B cell (primary cell): ENCODE measurements around the gene SPOCK1. TPM values are rescaled to one million over a fixed set of nuclear protein-coding genes. Genes with fewer than 3 reads are reported as not detected.

Experiments
- ATAC-seq: fragments of 200-7000 bp; cut with Tn5 transposase; one replicate; pipeline ENCODE4 v1.10.0; 2021; ENCODE audit warnings: low read depth, mild to moderate bottlenecking, moderate number of reproducible peaks, moderate library complexity
- CTCF ChIA-PET: fragments of 350-600 bp; sonication (Branson Sonifier 250); formaldehyde crosslinking; loops from one replicate; lab custom pipeline; 2021; ENCODE audit warnings: antibody characterized with exemption, inconsistent platforms; lab: Charles Lee
- POLR2A ChIA-PET: fragments of 350-600 bp; sonication (Branson Sonifier 250); formaldehyde crosslinking; loops from one replicate; lab custom pipeline; 2021; ENCODE audit warnings: antibody characterized with exemption; lab: Charles Lee
- DNase-seq: peaks from one replicate; pipeline ENCODE4 v3.0.0; 2013
- H2AFZ ChIP-seq: 2 replicates; pipeline ENCODE4 v1.6.1; 2012; ENCODE audit warnings: mild to moderate bottlenecking, low read depth, low read length; ENCODE audit not compliant: insufficient read depth, poor library complexity, severe bottlenecking
- H3K27ac ChIP-seq, 2 donors: 1 replicate in 1 of 2; 2 replicates in 1 of 2; pipeline ENCODE4 v1.5.1; 2012 to 2013; ENCODE audit warnings: low read length in 2 of 2, mild to moderate bottlenecking in 2 of 2, moderate library complexity in 1 of 2
- H3K27me3 ChIP-seq, 4 experiments: fragments of 200-600 bp in 1 of 4; sonication (generic) in 1 of 4; replicated peaks in 1 of 4; 1 replicate in 2 of 4; 2 replicates in 2 of 4; pipeline versions ENCODE4 v1.6.1 to v1.7.0; 2013 to 2016; ENCODE audit warnings: low read length in 3 of 4, mild to moderate bottlenecking in 2 of 4, mixed read lengths in 1 of 4, moderate library complexity in 1 of 4; ENCODE audit not compliant: insufficient read depth in 4 of 4, control insufficient read depth in 3 of 4; ENCODE audit errors: control extremely low read depth in 1 of 4
- H3K36me3 ChIP-seq, 2 experiments: replicated peaks in 1 of 2; 1 replicate in 1 of 2; 2 replicates in 1 of 2; pipeline versions ENCODE4 v1.6.1 to v1.7.1; 2013; ENCODE audit warnings: low read length in 1 of 2; ENCODE audit not compliant: insufficient read depth in 2 of 2, control insufficient read depth in 1 of 2; ENCODE audit errors: control extremely low read depth in 1 of 2, extremely low read depth in 1 of 2
- H3K4me1 ChIP-seq, 2 donors: fragments of 200-600 bp in 1 of 2; sonication (generic) in 1 of 2; 1 replicate in 1 of 2; 2 replicates in 1 of 2; pipeline versions ENCODE4 v1.5.1 to v1.6.1; 2013 to 2017; ENCODE audit warnings: low read length in 2 of 2; ENCODE audit not compliant: control insufficient read depth in 2 of 2, insufficient read depth in 2 of 2
- H3K4me2 ChIP-seq: replicated peaks from 2 replicates; pipeline ENCODE3; 2012; ENCODE audit warnings: mild to moderate bottlenecking, low read depth, low read length; ENCODE audit not compliant: poor library complexity, severe bottlenecking
- H3K4me3 ChIP-seq, 5 experiments: fragments of 200-600 bp in 1 of 5; sonication (generic) in 1 of 5; 1 replicate in 3 of 5; 2 replicates in 2 of 5; pipeline versions ENCODE4 v1.5.1 to v1.7.0; 2011 to 2016; ENCODE audit warnings: low read length in 4 of 5, mild to moderate bottlenecking in 4 of 5, low read depth in 2 of 5, control low read depth in 1 of 5, moderate library complexity in 1 of 5; ENCODE audit not compliant: insufficient read depth in 1 of 5; ENCODE audit errors: control extremely low read depth in 1 of 5, extremely low read depth in 1 of 5
- H3K79me2 ChIP-seq: fragments of 200-600 bp; sonication (generic); one replicate; pipeline ENCODE4 v1.6.0; 2016; ENCODE audit warnings: low read length; ENCODE audit not compliant: control insufficient read depth, insufficient read depth
- H3K9ac ChIP-seq: fragments of 200-600 bp; sonication (generic); 2 replicates; pipeline ENCODE4 v1.6.1; 2017; ENCODE audit warnings: mild to moderate bottlenecking, low read length, moderate library complexity
- H3K9me3 ChIP-seq, 3 donors: one replicate each; pipeline versions ENCODE4 v1.6.1 to v1.7.1; 2013; ENCODE audit warnings: low read length in 2 of 3; ENCODE audit not compliant: control insufficient read depth in 2 of 3, insufficient read depth in 1 of 3; ENCODE audit errors: control extremely low read depth in 1 of 3
- H4K20me1 ChIP-seq: 2 replicates; pipeline ENCODE4 v1.6.0; 2012; ENCODE audit warnings: mild to moderate bottlenecking, low read length; ENCODE audit not compliant: insufficient read depth, control insufficient read depth, poor library complexity, severe bottlenecking
- H3K27ac Mint-ChIP-seq: one replicate; pipeline ENCODE4 v1.8.0; 2021; ENCODE audit warnings: mixed read lengths
- H3K27me3 Mint-ChIP-seq: one replicate; pipeline ENCODE4 v1.8.0; 2021; ENCODE audit warnings: mixed read lengths
- H3K4me1 Mint-ChIP-seq: one replicate; pipeline ENCODE4 v1.8.0; 2021; ENCODE audit warnings: mixed read lengths
- H3K4me3 Mint-ChIP-seq: one replicate; pipeline ENCODE4 v1.8.0; 2021; ENCODE audit warnings: mixed read lengths
- H3K9me3 Mint-ChIP-seq: one replicate; pipeline ENCODE4 v1.8.0; 2022; ENCODE audit warnings: mixed read lengths; ENCODE audit not compliant: insufficient read depth
- CTCF ChIP-seq: fragments of 200-600 bp; IDR thresholded peaks from one replicate; pipeline ENCODE4 v1.8.0; 2022; ENCODE audit warnings: antibody characterized with exemption, mild to moderate bottlenecking
- EZH2 ChIP-seq: IDR thresholded peaks from 2 replicates; pipeline ENCODE4 v1.6.1; 2012; ENCODE audit warnings: borderline replicate concordance, low read depth, mild to moderate bottlenecking, moderate library complexity, low read length; ENCODE audit not compliant: insufficient read depth, poor library complexity, severe bottlenecking
- WGBS: methylation state at CpG from one replicate; pipeline ENCODE4 v1.1.5; 2013; ENCODE audit warnings: missing lambda C conversion rate; ENCODE audit not compliant: insufficient coverage; 5-methylcytosine and 5-hydroxymethylcytosine counted together
- intact Hi-C: fragments of 100-400 bp; cut with micrococcal nuclease; formaldehyde crosslinking; loops from one replicate; pipeline ENCODE4 v1.10.0; 2022
- polyA plus RNA-seq: library from polyadenylated mRNA; depleted of rRNA; stranded (reverse); fragments of >200 nt; gene quantifications from 2 replicates; pipeline ENCODE4 v1.2.3, GENCODE V29; 2012
- total RNA-seq, 2 donors: library from RNA; stranded (reverse); fragments of 120-200 nt in 1 of 2; gene quantifications; 1 replicate in 1 of 2; 2 replicates in 1 of 2; pipeline versions ENCODE4 v1.2.3 to v1.2.4, GENCODE V29; 2013 to 2022

SPOCK1 gene
- total and polyA plus RNA-seq, 2 donors (not counting 1 experiment from before 2014, with no cell fraction given): not detected

GRCh38 chr5:137215780-137216179 is 283.3 kb downstream of the SPOCK1 start:
- intact Hi-C loops: no loop called here
- Histone ChIP-seq H3K4me1 (no peaks in the 10 kb centered on the region), H3K79me2 (no peaks in the 10 kb centered on the region), H3K27ac (no peak overlapping the region), H2AFZ (no peak overlapping the region), H3K4me3 (no peak overlapping the region), H4K20me1 (no peaks in the 10 kb centered on the region), H3K36me3 (no peaks in the 10 kb centered on the region), H3K9me3 (no peaks in the 10 kb centered on the region), H3K27me3 (no peaks in the 10 kb centered on the region), H3K4me2 (no peak overlapping the region), H3K9ac (no peak overlapping the region)
- Mint-ChIP-seq H3K9me3 (no peaks in the 10 kb centered on the region), H3K27me3 (no peaks in the 10 kb centered on the region), H3K4me3 (no peak overlapping the region), H3K4me1 (no peaks in the 10 kb centered on the region), H3K27ac (no peak overlapping the region)
- 100% methylated on average over 1 of the region's 2 CpGs for WGBS
- ATAC-seq: no peak
- POLR2A ChIA-PET: no interaction called here
- TF ChIP-seq EZH2 (no peak), CTCF (no peak)
- CTCF ChIA-PET: no interaction called here
- no peak for DNase-seq

- intact Hi-C loops: no loop called here
These were observed 283.9 kb downstream of the SPOCK1 start for GRCh38 chr5:137215261-137215660.

More at GRCh38 chr5:137215261-137215660, 283.9 kb downstream of the SPOCK1 start:
- Histone ChIP-seq H4K20me1 (no peaks in the 10 kb centered on the region), H3K4me3 (no peak overlapping the region), H3K79me2 (no peaks in the 10 kb centered on the region), H3K27ac (no peak overlapping the region), H3K4me1 (no peaks in the 10 kb centered on the region), H3K9ac (no peak overlapping the region), H3K4me2 (no peak overlapping the region), H3K36me3 (no peaks in the 10 kb centered on the region), H3K27me3 (no peaks in the 10 kb centered on the region), H3K9me3 (no peaks in the 10 kb centered on the region), H2AFZ (no peak overlapping the region)
- TF ChIP-seq CTCF: no peak
- no peak for TF ChIP-seq EZH2
- Mint-ChIP-seq H3K4me3 (no peak overlapping the region), H3K9me3 (no peaks in the 10 kb centered on the region), H3K27ac (no peak overlapping the region), H3K27me3 (no peaks in the 10 kb centered on the region), H3K4me1 (no peaks in the 10 kb centered on the region)
- CTCF ChIA-PET: no interaction called here
- no CpG with 5 or more reads among the region's 1 CpG for WGBS
- ATAC-seq: no peak
- DNase-seq: no peak
- POLR2A ChIA-PET: no interaction called here
